Measurements from ENCODE around the gene DHRS4. TPM values are rescaled to one million over a fixed set of nuclear protein-coding genes. Genes with fewer than 3 reads are reported as not detected.

DHRS4 gene
- total RNA-seq = 59.7 and 83.0 TPM in 2 replicates

GRCh38 chr14:23953464-23954278, at the start of gene DHRS4:
Gene DHRS4, plus strand, starts transcription at chr14:23953770. Its CDS starts 19 bp downstream, at chr14:23953789.

GRCh38 chr14:23988607-23989363, 35.2 kb downstream of the DHRS4 start, which contains the start of gene DHRS4L2:
Gene DHRS4L2, plus strand, starts transcription at chr14:23988929. Its CDS starts 19 bp downstream, at chr14:23988948.

Other genes with a start within 250 kb of the DHRS4 start
- gene DHRS4L2, start 35.2 kb downstream of the DHRS4 start, total RNA-seq = 22.5 and 25.9 TPM in 2 replicates
- gene CARMIL3, start 98.2 kb downstream of the DHRS4 start, total RNA-seq = not detected in 2 replicates
- gene CPNE6, start 117.8 kb downstream of the DHRS4 start, total RNA-seq = not detected in 2 replicates
- 44.0 and 79.9 TPM in 2 replicates for gene PCK2, start 140.5 kb downstream of the DHRS4 start, total RNA-seq
- gene DCAF11, start 161.0 kb downstream of the DHRS4 start, total RNA-seq = 57.1 and 70.3 TPM in 2 replicates
- gene NRL, start 161.2 kb downstream of the DHRS4 start, total RNA-seq = under 0.01 and 0.29 TPM in 2 replicates
- not detected in 2 replicates for gene FITM1, start 176.9 kb downstream of the DHRS4 start, total RNA-seq
- 181 and 193 TPM in 2 replicates for gene PSME1, start 182.4 kb downstream of the DHRS4 start, total RNA-seq
- gene EMC9, start 187.8 kb downstream of the DHRS4 start, total RNA-seq = 14.0 and 20.2 TPM in 2 replicates
- gene PSME2, start 192.8 kb downstream of the DHRS4 start, total RNA-seq = 105 and 124 TPM in 2 replicates
- 35.7 and 41.8 TPM in 2 replicates for gene RNF31, start 193.7 kb downstream of the DHRS4 start, total RNA-seq
- gene IRF9, start 207.5 kb downstream of the DHRS4 start, total RNA-seq = 66.8 and 80.4 TPM in 2 replicates
- gene REC8, start 218.3 kb downstream of the DHRS4 start, total RNA-seq = 20.0 and 44.7 TPM in 2 replicates
- 70.4 and 79.0 TPM in 2 replicates for gene IPO4, start 235.0 kb downstream of the DHRS4 start, total RNA-seq
- gene TM9SF1, start 241.7 kb downstream of the DHRS4 start, total RNA-seq = 85.9 and 92.5 TPM in 2 replicates